Limb (tissue), 2 donors: ENCODE data around the gene MTUS2.

Experiments
- DNase-seq, 2 donors: peaks; one replicate each; pipeline ENCODE4 v3.0.0-alpha.2; 2016; ENCODE audit errors: extremely low spot score in 2 of 2

MTUS2 gene

DNA sequence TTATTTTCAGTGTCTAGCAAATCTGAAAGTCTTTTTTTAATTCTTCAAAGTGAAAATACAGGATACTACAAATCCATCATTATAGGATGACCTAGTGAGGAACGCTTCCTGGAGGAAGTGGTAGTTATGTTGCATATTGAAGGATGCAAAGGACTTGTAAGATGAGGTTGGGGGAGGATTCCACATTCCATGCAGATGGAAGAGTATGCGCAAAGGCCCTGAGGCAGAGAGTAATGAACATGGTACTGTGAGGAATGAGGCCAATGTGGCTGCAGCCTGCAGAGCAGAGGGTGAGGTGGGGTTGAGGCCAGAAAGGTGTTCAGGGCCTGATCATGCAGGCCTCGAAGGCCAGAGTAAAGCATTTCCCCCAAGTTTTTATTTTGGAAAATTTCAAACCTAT lies 202.8 kb downstream of the MTUS2 start:
- no peak for DNase-seq

DNA sequence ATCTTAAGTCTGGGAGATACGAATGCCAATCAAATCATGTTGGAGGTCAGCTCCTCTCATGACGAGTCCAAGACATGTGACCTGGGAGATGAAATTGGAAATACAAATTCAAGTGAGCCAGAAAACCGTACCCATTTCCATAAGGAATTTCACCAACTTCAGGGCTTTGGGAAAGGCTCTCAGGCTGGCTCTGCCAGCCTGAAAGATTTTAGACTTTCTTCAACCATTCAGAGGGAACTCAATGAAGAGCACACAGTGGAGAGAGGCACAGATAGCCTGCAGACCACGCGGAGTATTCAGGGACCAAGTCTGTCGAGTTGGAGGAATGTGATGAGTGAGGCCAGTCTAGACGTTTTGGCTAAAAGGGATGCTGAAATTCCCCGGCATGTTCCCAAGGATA lies 204.6 kb downstream of the MTUS2 start:
- DNase-seq: no peak

DNA sequence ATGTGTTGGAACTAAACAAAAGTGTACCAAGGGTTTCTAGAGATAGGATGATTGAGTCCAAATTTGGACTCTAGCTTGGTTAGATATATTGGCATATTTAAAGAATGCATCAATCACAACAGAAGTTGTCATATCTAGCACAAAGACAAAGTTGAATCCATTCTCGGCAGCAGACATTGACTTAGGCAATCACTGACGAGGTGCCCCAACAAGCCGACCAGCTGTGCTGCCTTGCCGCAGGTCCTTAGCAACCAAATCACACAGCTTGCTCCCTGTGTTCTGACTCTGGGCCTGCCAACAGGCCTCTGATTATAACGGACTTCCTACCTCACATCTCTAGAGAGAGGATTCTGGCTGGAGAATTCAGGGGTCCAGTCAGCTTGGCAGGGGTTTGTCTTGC lies 208.7 kb downstream of the MTUS2 start:
- no peak for DNase-seq

DNA sequence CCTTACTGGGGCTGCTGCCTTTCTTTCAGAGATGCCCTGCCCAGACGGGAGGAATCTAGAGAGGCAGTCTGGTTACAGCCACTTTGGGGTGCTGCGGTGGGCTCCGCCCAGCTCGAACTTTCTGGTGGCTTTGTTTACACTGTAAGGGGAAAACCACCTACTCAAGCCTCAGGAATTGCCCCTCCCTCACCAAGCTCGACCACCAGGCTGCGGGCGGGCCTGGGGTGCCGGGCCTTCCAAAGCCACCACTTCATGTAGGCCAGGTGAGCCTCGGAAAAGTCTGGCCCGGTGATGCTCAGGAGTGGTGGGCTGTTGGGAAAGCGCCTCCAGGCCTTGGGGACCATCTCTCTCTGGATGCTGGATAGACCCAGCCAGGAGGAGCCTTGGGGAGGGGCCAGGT lies 218.6 kb downstream of the MTUS2 start:
- no peak for DNase-seq

DNA sequence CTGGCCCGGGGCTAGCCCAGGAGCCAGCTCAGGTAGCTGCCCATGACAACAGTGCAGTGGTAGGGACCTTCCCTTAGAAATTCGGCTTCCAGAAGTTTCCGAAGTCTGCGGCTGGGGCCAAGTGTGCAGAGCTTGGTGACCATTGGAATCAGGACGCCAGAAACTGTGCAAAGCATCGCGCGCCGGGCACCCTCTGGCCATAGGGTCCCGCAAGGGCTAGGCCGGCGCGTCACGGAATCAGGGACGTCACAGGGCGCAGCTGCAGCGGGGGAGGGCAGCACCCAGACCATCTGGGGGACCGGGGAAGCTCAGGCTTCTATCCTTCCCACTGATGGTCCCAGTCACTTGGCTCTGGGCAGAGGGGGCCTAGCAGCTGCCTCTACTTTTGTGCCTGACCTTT lies 219.1 kb downstream of the MTUS2 start:
- no peak for DNase-seq

DNA sequence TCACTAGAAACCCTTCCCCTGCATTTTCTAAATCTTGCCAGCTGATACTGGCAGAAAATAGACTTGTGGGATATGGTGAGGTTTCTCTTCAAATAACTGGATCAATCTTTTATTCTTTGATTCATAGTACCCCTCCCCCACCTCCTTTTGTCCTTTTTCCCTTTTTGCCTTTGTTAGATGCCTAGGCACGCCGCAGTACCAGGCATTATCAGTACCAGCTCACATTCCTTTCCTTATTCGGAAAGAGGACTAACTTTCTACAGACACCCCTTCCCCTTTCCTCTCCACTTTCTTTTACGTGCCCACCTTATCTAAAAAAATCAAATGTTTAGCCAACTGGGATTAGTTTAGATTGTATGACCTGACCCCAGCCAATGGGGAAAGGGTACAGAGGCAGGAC lies 226.4 kb downstream of the MTUS2 start:
- DNase-seq: no peak

DNA sequence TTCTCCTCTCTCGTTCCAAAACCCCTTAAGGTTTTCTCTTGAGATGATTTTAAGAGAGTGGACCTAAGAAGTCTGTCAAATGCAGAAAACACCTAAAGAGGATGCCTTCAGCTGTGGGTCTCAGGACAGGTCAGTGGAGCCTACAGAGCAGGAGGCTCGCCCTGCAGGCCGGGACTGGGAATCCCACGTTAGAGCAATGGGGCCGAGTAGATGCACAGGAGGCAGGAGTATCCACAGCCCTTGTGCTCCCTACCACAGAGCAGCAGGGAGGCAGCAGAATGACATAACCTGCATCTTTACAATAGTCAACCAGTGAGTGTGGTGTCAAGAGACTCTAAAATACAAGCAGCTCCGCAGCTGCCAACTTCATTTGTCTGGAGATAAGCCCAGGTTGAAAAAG lies 229.4 kb downstream of the MTUS2 start:
- no peak for DNase-seq

DNA sequence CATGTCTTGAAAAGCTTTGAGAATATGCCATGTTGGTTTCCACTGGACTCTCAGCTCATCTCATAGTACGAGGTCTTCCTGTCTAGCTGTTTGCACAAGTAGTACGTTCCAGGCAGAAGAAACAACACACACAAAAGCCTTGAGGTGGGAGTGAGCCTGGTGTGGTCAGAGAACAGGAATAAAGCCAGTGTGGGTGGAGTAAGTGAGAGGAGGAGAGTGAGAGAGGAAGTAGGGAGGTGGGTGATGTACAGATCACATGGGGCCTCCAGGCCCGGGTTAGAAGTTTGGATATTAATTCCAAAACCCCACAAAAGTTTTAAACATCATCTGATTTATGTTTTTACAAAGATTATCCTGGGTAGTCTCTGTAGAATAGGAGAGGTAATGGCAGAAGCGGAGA lies 230.6 kb downstream of the MTUS2 start:
- no peak for DNase-seq

DNA sequence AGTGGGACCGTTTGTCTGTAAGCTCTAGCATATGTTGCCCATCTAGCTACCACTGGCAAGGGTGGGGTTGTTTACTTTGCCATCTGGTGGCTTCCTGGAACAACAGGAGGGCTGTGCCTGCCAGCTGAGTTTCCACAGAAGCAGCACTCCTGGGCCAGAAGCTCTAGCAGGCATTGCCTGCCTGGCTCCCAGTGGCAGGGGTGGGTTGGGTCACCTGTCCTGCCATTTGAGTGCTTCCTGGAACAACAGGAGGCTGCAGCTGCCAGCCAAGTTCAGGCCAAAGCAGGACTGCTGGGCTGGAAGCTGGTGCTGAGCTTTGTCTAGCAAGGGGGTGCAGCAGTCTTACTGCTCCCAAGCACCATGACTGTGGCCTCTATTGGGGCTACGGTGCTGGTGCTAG lies 239.7 kb downstream of the MTUS2 start:
- no peak for DNase-seq

DNA sequence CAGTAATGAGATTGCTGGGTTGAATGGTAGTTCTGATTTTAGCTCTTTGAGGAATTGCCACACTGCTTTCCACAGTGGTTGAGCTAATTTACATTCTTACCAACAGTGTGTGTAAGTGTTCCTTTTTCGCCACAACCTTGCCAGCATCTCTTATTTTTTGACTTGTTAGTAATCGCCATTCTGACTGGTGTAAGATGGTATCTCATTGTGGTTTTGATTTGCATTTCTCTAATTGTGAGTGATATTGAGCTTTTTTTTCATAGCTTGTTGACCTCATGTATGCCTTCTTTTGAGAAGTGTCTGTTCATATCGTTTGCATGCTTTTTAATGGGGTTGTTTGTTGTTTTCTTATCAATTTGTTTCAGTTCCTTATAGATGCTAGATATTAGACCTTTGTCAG lies 245.0 kb downstream of the MTUS2 start:
- DNase-seq: no peak

DNA sequence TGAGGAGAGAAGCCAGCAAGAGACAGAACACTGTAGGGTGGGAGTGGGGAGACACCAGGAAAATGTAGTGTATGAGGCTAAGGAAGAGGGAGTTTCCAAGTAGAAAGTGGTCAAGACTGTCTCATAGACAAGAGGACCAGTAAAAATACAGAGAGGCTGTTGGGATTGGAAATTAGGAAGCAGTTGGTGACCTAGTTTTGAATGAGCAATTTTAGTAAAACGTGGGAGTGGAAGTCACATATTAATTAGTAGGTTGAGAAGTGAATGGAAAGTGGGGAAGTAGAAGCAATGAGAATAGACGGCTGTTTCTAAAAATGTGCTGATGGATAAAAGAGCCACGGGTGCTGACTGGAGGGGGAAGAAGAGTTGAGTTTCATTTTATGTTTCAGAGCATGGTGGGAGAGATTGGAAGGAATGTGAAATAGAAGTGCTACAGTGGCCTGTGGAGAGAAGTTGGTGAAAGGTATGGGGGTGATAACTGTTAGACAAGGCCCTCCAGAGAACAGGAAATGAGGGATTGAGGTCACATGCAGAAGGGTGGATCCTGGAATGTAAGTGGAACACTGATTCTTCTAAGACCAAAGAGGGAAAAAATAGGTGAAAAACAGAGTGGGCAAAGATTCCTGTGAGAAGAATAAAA lies 247.3 kb downstream of the MTUS2 start:
- no peak for DNase-seq

DNA sequence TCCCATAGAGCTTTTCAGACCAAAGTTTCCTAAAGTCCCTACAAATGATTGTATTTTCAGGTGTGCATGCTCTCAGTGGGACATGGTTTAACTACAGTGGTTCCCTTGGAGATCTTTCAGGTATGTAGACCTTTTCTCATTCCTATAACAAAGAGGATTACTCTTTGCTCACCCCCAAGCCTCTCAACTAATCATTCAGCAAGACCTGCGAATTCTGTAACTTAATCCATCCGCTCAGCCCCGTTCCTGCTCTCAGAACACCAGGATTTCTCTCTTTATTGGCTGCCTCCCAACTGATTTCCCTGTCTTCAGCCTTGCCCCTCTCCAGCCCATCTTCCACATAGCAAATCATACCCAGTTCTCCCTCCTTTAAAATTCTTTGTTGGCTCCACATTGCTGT lies 253.6 kb downstream of the MTUS2 start:
- DNase-seq: no peak

DNA sequence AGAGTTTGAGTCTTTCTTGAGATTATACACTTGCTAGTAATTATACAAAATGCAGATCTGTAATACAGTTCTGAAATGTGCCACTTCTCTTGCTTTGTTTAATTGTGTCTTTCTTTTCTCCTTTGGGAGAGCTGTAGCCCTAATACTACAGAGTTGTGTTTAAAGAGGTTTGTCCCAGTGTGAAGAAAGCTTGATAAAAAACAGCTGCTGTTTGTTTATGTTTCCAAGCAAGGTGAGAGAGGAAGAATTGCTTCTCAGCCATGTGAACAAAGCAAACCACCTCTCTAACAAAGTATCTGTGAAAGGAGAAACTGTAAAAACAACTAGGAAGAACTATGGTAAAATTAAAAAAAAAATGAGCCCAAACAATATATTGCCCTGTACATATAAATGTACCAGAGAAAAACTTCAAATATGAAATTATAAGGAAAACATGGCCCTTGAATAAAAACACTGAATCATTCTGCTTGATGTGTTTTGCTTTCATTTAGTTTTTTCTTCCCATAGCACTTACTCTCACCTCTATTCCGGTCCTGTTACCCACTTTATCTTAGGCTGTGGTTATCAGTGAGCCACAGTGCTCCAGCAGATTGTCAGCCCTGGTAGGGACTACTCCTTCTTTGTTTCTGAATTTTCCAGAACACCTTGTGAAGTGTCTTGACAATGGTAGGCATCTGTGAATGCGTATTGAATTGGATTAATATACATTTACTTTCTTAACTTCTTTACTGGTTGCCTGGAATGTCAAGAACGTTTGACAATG lies 257.1 kb downstream of the MTUS2 start:
- no peak for DNase-seq

DNA sequence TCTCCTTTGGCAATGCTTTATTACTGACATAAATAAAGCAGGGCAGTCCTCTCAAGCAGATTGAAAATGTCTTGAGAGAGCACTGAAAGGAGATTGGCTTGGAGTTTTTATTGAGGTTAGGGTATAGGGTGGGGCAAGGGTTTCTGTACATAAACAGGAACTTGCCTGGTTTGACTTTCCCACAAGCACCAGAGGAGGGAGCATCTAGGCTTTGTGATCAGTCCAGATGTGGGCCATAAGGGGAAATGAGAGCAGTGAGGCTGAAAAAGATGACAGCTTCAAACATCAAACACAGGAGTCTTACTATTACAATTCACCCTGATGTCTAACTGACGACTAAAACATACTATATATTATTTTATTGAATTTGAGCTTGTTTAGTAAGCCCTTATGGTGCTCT lies 260.9 kb downstream of the MTUS2 start:
- DNase-seq: no peak

DNA sequence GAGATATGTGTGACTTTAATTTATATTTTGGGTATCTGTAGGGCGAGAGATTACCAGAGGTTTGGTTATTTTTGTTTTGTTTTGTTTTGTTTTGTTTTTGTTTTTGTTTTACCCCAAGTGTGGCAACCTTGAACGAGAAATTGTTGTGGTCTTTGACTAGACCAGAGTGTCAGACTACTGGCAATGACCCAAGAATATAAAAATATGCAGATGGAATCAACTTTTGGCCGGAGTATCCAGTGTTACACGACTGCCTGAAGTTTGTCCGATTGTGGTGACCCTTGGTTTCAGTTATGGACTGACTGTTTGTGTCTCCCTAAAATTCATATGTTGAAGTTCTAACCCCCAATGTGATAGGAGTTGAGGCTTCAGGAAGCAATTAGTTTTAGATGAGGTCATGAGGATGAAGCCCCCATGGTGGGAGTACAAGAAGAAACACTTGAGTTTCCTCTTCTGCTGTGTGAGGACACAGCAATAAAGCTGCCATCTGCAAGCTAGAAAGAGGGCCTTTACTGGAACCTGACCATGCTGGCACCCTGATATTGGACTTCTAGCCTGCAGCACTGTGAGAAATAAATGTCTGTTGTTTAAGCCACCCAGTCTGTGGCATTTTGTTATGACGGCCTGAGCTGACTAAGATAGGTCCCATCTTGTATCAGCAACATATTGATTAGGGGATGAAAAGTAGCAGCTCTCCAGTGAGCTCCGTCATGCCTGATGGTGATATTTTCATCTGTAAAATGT lies 261.7 kb downstream of the MTUS2 start:
- DNase-seq: no peak

DNA sequence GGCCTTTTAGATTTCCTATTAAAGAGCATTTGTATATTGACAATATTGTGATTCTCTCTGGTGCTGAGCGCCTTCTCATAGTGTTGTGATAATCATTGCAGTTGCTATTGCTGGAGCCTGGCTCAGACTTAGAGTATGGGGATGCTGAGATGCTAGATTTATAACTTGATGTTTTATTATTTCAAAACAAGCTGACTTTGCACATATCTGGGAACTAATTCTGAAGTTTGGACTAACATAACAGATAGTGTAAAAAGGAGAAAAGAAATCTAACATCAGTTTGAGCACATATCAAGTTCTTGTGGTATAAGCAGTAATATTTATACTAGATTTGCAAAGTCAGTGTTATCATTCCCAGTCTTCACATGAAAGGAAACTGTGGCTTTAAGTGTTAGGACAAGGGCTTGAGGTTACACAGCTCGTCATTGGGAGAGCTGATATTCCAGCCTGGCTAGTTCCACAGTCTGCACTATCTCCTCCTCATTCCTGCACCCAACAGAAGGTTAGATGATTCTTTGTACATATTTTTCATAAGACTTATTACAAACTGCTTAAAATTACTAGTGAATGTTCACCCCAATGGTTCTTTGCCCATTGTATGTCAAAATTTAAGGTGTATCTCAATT lies 279.8 kb downstream of the MTUS2 start:
- no peak for DNase-seq

DNA sequence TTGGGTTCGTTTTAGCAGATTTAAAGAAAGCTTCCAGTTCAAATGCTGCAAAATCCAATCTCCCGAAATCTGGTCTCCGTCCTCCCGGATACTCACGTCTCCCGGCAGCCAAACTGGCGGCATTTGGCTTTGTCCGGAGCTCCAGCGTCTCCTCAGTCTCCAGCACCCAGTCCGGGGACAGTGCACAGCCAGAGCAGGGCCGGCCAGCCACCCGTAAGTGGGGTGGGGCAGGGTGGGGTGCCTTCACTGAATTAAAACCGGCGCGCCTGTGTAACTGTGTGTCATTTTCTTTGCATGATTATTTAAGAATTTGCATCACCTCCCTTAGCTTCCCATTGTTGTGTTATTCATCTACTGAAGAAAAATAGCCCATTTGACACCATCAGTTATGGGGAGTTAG lies 280.6 kb downstream of the MTUS2 start:
- no peak for DNase-seq

DNA sequence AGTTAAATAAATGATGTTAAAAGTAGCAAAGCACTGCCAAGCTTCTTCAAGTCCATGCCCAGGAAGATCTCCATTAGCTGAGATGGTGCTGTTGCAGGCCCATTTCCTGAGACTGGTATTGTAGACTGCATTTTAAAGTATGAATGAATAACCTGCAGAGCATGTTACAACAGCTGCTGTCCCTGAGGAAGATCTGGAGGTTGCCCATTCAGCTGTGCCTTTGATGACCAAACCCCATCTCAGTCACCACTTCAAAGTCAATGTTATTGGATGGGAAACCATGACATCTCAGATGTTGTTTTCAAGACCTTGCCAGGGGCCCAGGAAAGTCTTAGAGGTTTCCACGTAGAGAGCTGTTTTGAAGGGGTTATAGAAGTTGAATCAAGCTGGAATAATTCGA lies 281.3 kb downstream of the MTUS2 start:
- no peak for DNase-seq

DNA sequence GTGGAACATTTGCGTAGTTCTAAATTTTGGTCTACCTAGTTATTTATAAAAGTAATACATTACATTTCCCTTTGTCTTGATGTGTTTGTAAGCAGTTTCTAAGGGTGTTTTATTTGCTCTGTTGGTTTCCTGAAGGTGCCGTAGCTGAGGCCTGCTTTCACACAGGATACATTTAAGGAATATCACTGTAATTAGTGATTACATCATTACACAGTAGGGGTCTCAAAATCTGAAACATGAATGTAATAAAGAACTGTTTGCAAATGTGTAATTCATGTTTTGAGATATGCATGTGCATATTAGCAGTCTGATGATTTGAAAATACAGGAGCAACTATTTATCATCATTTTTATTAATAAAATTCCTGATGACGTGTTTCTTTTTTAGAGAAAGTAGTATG lies 281.8 kb downstream of the MTUS2 start:
- no peak for DNase-seq

DNA sequence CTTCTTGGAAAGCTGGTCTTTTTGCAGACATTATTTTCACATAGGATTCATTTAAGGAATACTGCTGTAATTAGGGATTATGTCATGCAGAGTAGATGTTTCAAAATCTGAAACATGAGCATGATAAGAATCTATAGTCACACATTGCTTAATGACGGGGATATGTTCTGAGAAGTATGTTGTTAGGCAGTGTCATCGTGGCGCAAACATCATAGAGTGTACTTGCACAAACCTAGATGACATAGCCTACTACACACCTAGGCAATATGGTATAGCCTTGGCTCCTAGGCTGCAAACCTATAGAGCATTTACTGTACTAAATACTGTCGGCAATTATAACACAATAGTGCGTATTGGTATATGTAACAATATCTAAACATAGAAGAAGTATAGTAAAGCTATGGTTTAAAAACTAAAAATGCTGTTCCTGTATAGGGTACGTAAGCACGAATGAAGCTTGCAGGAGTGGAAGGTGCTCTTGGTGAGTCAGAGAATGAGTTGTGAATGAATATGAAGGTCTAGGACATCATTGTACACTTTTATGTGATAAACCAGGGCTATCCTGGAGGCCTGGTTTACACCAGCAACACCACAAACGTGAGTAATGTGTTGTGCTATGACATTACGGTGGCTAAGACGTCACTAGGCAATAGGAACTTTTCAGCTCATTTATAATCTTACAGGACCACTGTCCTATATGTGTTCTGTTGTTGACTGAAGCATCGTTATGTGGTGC lies 283.1 kb downstream of the MTUS2 start:
- DNase-seq: no peak

DNA sequence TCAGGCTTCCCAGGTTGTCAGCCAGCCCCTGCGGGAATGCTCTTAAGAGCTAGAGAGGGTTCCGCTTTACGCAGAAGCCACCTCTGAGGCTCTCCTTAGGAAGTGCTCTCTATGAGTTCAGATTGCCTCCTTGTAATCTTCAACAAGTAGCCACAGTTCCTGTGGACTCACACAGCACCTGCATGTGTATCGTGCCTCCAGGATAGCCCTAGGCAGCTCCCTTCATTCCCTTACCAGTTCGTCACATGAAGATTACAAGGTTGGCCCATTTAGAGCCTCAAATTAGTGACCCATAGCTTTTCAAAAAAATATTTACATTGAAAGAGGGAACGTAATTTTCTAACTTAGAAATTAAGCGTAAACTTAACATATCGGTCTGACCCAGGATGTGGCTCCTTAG lies 284.3 kb downstream of the MTUS2 start:
- DNase-seq: no peak

DNA sequence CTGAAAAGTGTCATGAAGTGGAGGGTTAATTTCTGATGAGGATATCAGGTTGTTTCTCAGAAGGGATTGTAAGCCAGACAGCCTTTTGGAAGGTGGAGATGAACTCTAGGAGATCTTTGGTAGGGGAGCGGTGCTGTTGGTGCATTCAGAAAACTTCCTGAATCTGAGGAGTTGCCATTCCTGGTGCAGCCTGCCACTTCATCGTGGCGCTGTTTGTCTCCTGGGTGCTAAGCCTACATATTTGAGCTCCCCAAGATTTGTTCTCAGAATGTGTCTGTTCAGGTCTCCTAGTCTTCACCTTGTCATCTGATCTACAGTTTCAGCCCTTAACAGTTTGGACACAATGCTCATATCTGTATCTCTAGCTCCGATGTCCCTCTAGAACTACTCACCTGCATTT lies 285.6 kb downstream of the MTUS2 start:
- DNase-seq: no peak
